KBM-7 (cell line): Measurements from ENCODE around the gene LEFTY1.
"Not testable (repeated sequence)": the region's sequence is repeated elsewhere in the genome, so short reads cannot be mapped to it uniquely, and the experiment has no call there.

ENCODE experiments used
- DNase-seq: peaks from one replicate; pipeline ENCODE4 v3.0.0-alpha.2; 2015
- in situ Hi-C: fragments of 300-500 bp; cut with MboI; formaldehyde crosslinking; loops from 2 replicates; pipeline ENCODE4 v1.14.3; 2020; ENCODE audit warnings: low sequenced_read_pairs, low pct_unique_long_range_greater_than_20kb, mixed read lengths

Gene LEFTY1

GRCh38 chr1:225891229-225891972 is 2.5 kb upstream of the LEFTY1 start:
- no peak for DNase-seq
- in situ Hi-C loops, result no loop called here

- no peak for DNase-seq
- in situ Hi-C loops, result no loop called here
These were observed 1.6 kb upstream of the LEFTY1 start for GRCh38 chr1:225890346-225891228.

- in situ Hi-C loops, result no loop called here
- no peak for DNase-seq
These were observed 797 bp upstream of the LEFTY1 start for GRCh38 chr1:225889743-225890142.

- no peak for DNase-seq
- in situ Hi-C loops, result no loop called here
These were observed 553 bp downstream of the LEFTY1 start for GRCh38 chr1:225888289-225888897.

- in situ Hi-C loops, DNase-seq: not testable (repeated sequence)
These were observed 1.2 kb downstream of the LEFTY1 start for GRCh38 chr1:225887554-225888288.

- in situ Hi-C loops, result no loop called here
- DNase-seq, result no peak
These were observed 2.0 kb downstream of the LEFTY1 start for GRCh38 chr1:225887030-225887314.

- in situ Hi-C loops, result no loop called here
- no peak for DNase-seq
These were observed 2.6 kb downstream of the LEFTY1 start for GRCh38 chr1:225886159-225887029.

GRCh38 chr1:225885336-225885735 is 3.6 kb downstream of the LEFTY1 start:
- no peak for DNase-seq
- in situ Hi-C loops, result no loop called here

GRCh38 chr1:225883616-225884265 is 5.2 kb downstream of the LEFTY1 start:
- no peak for DNase-seq
- in situ Hi-C loops, result no loop called here

GRCh38 chr1:225882694-225883615 is 6.0 kb downstream of the LEFTY1 start:
- DNase-seq, result peak; percentile 43
- in situ Hi-C loops, result no loop called here

- in situ Hi-C loops, result no loop called here
- peak; percentile 86 for DNase-seq
These were observed 6.8 kb downstream of the LEFTY1 start, which contains the start of gene TMEM63A for GRCh38 chr1:225881959-225882693. TSS of gene TMEM63A (minus strand) at chr1:225882380. CDS start at chr1:225877580, 4,800 bp downstream.

- in situ Hi-C loops, result no loop called here
- peak; percentile 47 for DNase-seq
These were observed 7.6 kb downstream of the LEFTY1 start for GRCh38 chr1:225881081-225881958.

GRCh38 chr1:225880636-225881035 is 8.3 kb downstream of the LEFTY1 start:
- no peak for DNase-seq
- in situ Hi-C loops, result no loop called here

GRCh38 chr1:225880222-225880588 is 8.7 kb downstream of the LEFTY1 start:
- in situ Hi-C loops, result no loop called here
- DNase-seq, result no peak

GRCh38 chr1:225879521-225880221 is 9.3 kb downstream of the LEFTY1 start:
- in situ Hi-C loops, result no loop called here

More at GRCh38 chr1:225879521-225880221, 9.3 kb downstream of the LEFTY1 start:
- DNase-seq, result no peak
